H1 (cell line): ENCODE measurements around the gene FAM193A. TPM values are rescaled to one million over a fixed set of nuclear protein-coding genes. Genes with fewer than 3 reads are reported as not detected.
A peak's percentile ranks its signal among the peaks of the same experiment; 100 is the strongest.

Experiments used
- CTCF ChIA-PET: fragments of 300-600 bp; sonication (Branson Sonifier 250); formaldehyde crosslinking; loops from one replicate; lab custom pipeline; 2021; ENCODE audit not compliant: partially characterized antibody; lab: Charles Lee
- POLR2A ChIA-PET: fragments of 300-600 bp; sonication (Branson Sonifier 250); formaldehyde crosslinking; loops from one replicate; lab custom pipeline; 2021; ENCODE audit warnings: inconsistent platforms; ENCODE audit not compliant: partially characterized antibody; lab: Charles Lee
- DNase-seq, 2 experiments: peaks; one replicate each; pipeline versions ENCODE4 v3.0.0 to v3.0.0-alpha.2; 2010 to 2022; ENCODE audit warnings: low spot score in 2 of 2, low read depth in 1 of 2, mixed read lengths in 1 of 2
- FAIRE-seq: peaks from 2 replicates; lab custom pipeline; 2011; peaks lifted over from hg19 to GRCh38; lab: Jason Lieb, UNC
- H2AFZ ChIP-seq: 2 replicates; pipeline ENCODE4 v1.8.1; 2012; ENCODE audit warnings: low read length, inconsistent platforms
- H2AK5ac ChIP-seq: 2 replicates; pipeline ENCODE4 v1.6.1; 2013; ENCODE audit warnings: low read depth, low read length
- H2BK120ac ChIP-seq: replicated peaks from 2 replicates; pipeline ENCODE3; 2013; ENCODE audit warnings: low read depth, low read length, inconsistent platforms
- H2BK12ac ChIP-seq: 2 replicates; pipeline ENCODE4 v1.6.1; 2013; ENCODE audit warnings: low read depth, low read length
- H2BK15ac ChIP-seq: 2 replicates; pipeline ENCODE4 v1.6.1; 2013; ENCODE audit warnings: low read length
- H2BK20ac ChIP-seq: 2 replicates; pipeline ENCODE4 v1.6.1; 2013; ENCODE audit warnings: low read length
- H2BK5ac ChIP-seq: 2 replicates; pipeline ENCODE4 v1.6.1; 2013; ENCODE audit warnings: low read depth, low read length
- H3K14ac ChIP-seq: 2 replicates; pipeline ENCODE4 v1.6.1; 2013; ENCODE audit warnings: inconsistent platforms; ENCODE audit not compliant: insufficient read length
- H3K18ac ChIP-seq: 2 replicates; pipeline ENCODE4 v1.6.1; 2013; ENCODE audit warnings: low read length; ENCODE audit errors: extremely low read depth
- H3K23ac ChIP-seq: 2 replicates; pipeline ENCODE4 v1.6.1; 2013; ENCODE audit warnings: inconsistent platforms; ENCODE audit not compliant: insufficient read length
- H3K23me2 ChIP-seq: 2 replicates; pipeline ENCODE4 v1.6.1; 2013; ENCODE audit warnings: low read depth, low read length
- H3K27ac ChIP-seq: 2 replicates; pipeline ENCODE4 v1.6.1; 2011; ENCODE audit warnings: low read depth, low read length, inconsistent platforms
- H3K27me3 ChIP-seq, 4 experiments: replicated peaks in 1 of 4; 1 replicate in 1 of 4; 2 replicates in 3 of 4; pipeline versions ENCODE4 v1.6.1 to v1.8.1; 2011 to 2013; ENCODE audit warnings: low read length in 3 of 4, mild to moderate bottlenecking in 3 of 4, inconsistent platforms in 2 of 4, mixed read lengths in 2 of 4, moderate library complexity in 1 of 4; ENCODE audit not compliant: control insufficient read depth in 3 of 4, insufficient read depth in 3 of 4; ENCODE audit errors: extremely low read depth in 1 of 4
- H3K36me3 ChIP-seq, 4 experiments: 2 replicates each; pipeline versions ENCODE4 v1.6.1 to v1.8.1; 2011 to 2013; ENCODE audit warnings: mild to moderate bottlenecking in 4 of 4, low read length in 3 of 4, moderate library complexity in 2 of 4, control low read depth in 1 of 4, inconsistent platforms in 1 of 4; ENCODE audit not compliant: insufficient read depth in 4 of 4, control insufficient read depth in 2 of 4
- H3K4ac ChIP-seq: replicated peaks from 2 replicates; pipeline ENCODE3; 2013; ENCODE audit warnings: low read length, low read depth, mixed read lengths, inconsistent platforms; ENCODE audit not compliant: insufficient read length
- H3K4me1 ChIP-seq, 4 experiments: replicated peaks in 1 of 4; 1 replicate in 1 of 4; 2 replicates in 3 of 4; pipeline versions ENCODE4 v1.6.1 to v1.8.1; 2011 to 2013; ENCODE audit warnings: low read length in 3 of 4, inconsistent platforms in 2 of 4, mixed read lengths in 1 of 4; ENCODE audit not compliant: insufficient read depth in 4 of 4, control insufficient read depth in 3 of 4
- H3K4me2 ChIP-seq, 2 experiments: 2 replicates each; pipeline versions ENCODE4 v1.6.1 to v1.8.1; 2011 to 2013; ENCODE audit warnings: low read depth in 2 of 2, low read length in 2 of 2, control low read depth in 1 of 2, inconsistent platforms in 1 of 2, mild to moderate bottlenecking in 1 of 2; ENCODE audit not compliant: insufficient read depth in 1 of 2
- H3K4me3 ChIP-seq, 4 experiments: fragments of 200-600, 300-600 bp in 1 of 4; sonication (generic), shearing (Covaris generic), sonication (Bioruptor Twin) in 1 of 4; 2 replicates each; pipeline versions ENCODE4 v1.5.1 to v1.8.1; 2011 to 2016; ENCODE audit warnings: low read length in 4 of 4, low read depth in 3 of 4, control low read depth in 2 of 4, inconsistent platforms in 2 of 4, mild to moderate bottlenecking in 2 of 4, mixed read lengths in 1 of 4, moderate library complexity in 1 of 4; ENCODE audit not compliant: insufficient read depth in 2 of 4; ENCODE audit errors: extremely low read depth in 1 of 4
- H3K56ac ChIP-seq: replicated peaks from 2 replicates; pipeline ENCODE3; 2013; ENCODE audit warnings: low read depth, mild to moderate bottlenecking, mixed read lengths, low read length, inconsistent platforms; ENCODE audit not compliant: insufficient read length
- H3K79me1 ChIP-seq: 2 replicates; pipeline ENCODE4 v1.6.1; 2013; ENCODE audit warnings: low read depth, low read length, control low read depth
- H3K79me2 ChIP-seq, 2 experiments: 2 replicates each; pipeline versions ENCODE4 v1.6.1 to v1.8.1; 2012 to 2013; ENCODE audit warnings: low read length in 2 of 2, mild to moderate bottlenecking in 2 of 2, inconsistent platforms in 1 of 2; ENCODE audit not compliant: insufficient read depth in 2 of 2, control insufficient read depth in 1 of 2
- H3K9ac ChIP-seq, 4 experiments: replicated peaks in 1 of 4; 1 replicate in 1 of 4; 2 replicates in 3 of 4; pipeline versions ENCODE4 v1.6.1 to v1.8.1; 2011 to 2013; ENCODE audit warnings: low read depth in 3 of 4, low read length in 3 of 4, control low read depth in 2 of 4, mild to moderate bottlenecking in 2 of 4, moderate library complexity in 2 of 4, inconsistent platforms in 1 of 4; ENCODE audit errors: extremely low read depth in 1 of 4
- H3K9me3 ChIP-seq, 2 experiments: 2 replicates each; pipeline versions ENCODE4 v1.6.1 to v1.8.1; 2012 to 2013; ENCODE audit warnings: mild to moderate bottlenecking in 2 of 2, moderate library complexity in 2 of 2, control low read depth in 1 of 2, inconsistent platforms in 1 of 2, low read depth in 1 of 2, low read length in 1 of 2, mixed read lengths in 1 of 2; ENCODE audit not compliant: insufficient read depth in 2 of 2
- H4K20me1 ChIP-seq, 2 experiments: replicated peaks in 1 of 2; 2 replicates each; pipeline versions ENCODE3 to v1.8.1; 2011 to 2013; ENCODE audit warnings: inconsistent platforms in 2 of 2, low read length in 2 of 2, mild to moderate bottlenecking in 1 of 2; ENCODE audit not compliant: insufficient read depth in 2 of 2, control insufficient read depth in 1 of 2
- H4K5ac ChIP-seq: 2 replicates; pipeline ENCODE4 v1.6.1; 2013; ENCODE audit warnings: low read length, low read depth, mixed read lengths, inconsistent platforms; ENCODE audit not compliant: insufficient read length
- H4K8ac ChIP-seq: 2 replicates; pipeline ENCODE4 v1.8.0; 2013; ENCODE audit warnings: mild to moderate bottlenecking, moderate library complexity, low read length, inconsistent platforms; ENCODE audit not compliant: insufficient read depth; ENCODE audit errors: extremely low read depth
- H4K91ac ChIP-seq: replicated peaks from 2 replicates; pipeline ENCODE3; 2013; ENCODE audit warnings: low read length, mixed read lengths, inconsistent platforms; ENCODE audit not compliant: insufficient read length
- HDAC2 ChIP-seq, 2 experiments: fragments of 300-600 bp in 1 of 2; sonication (generic) in 1 of 2; IDR thresholded peaks; 2 replicates each; pipeline ENCODE4 v1.6.1; 2011 to 2012; ENCODE audit warnings: low read depth in 2 of 2, low read length in 2 of 2, mild to moderate bottlenecking in 2 of 2, moderate library complexity in 2 of 2, borderline replicate concordance in 1 of 2, inconsistent platforms in 1 of 2
- KDM4A ChIP-seq: IDR thresholded peaks from one replicate; pipeline ENCODE4 v1.7.1; 2012; ENCODE audit warnings: low read depth, mild to moderate bottlenecking, moderate library complexity, low read length, inconsistent platforms; ENCODE audit not compliant: severe bottlenecking
- TAF1 ChIP-seq: IDR thresholded peaks from 2 replicates; pipeline ENCODE4 v1.6.1; 2011; ENCODE audit warnings: mild to moderate bottlenecking, low read depth, low read length
- WGBS, 2 experiments: shearing (Covaris generic) in 1 of 2; methylation state at CpG; one replicate each; pipeline versions ENCODE4 v1.1.6 to v1.1.7; 2013 to 2015; ENCODE audit warnings: low lambda C conversion rate in 2 of 2, mixed read lengths in 2 of 2, inconsistent platforms in 1 of 2, low coverage in 1 of 2, missing lambda C conversion rate in 1 of 2; ENCODE audit not compliant: insufficient replicate concordance in 2 of 2, insufficient coverage in 1 of 2, insufficient read length in 1 of 2; ENCODE audit errors: extremely low coverage in 1 of 2, missing lambda C conversion rate in 1 of 2; 5-methylcytosine and 5-hydroxymethylcytosine counted together
- polyA plus RNA-seq, 7 experiments: library from polyadenylated mRNA; depleted of rRNA in 3 of 7; stranded (reverse) in 5 of 7; unstranded in 2 of 7; fragments of >200 nt in 5 of 7; fragments of 200-250 nt in 2 of 7; gene quantifications; 1 replicate in 5 of 7; 2 replicates in 1 of 7; 4 replicates in 1 of 7; pipeline versions ENCODE4 v1.2.1 to v1.2.3, GENCODE V29; 2011 to 2013; ENCODE audit warnings: missing spikeins in 2 of 7, mixed read lengths in 2 of 7
- total RNA-seq: library from RNA; stranded (reverse); fragmentation: NEBNext Ultra II Directional; extraction: Animal tissue kit (Norgen Biotek cat#: 25700); gene quantifications from 2 replicates; pipeline ENCODE4 v1.2.1, GENCODE V29; 2021

The FAM193A gene
- total and polyA plus RNA-seq, 2 of the 8 experiments (the other 6 are each of a cell fraction or from before 2014, with no cell fraction given), result 8.7 to 26.2 TPM

DNA sequence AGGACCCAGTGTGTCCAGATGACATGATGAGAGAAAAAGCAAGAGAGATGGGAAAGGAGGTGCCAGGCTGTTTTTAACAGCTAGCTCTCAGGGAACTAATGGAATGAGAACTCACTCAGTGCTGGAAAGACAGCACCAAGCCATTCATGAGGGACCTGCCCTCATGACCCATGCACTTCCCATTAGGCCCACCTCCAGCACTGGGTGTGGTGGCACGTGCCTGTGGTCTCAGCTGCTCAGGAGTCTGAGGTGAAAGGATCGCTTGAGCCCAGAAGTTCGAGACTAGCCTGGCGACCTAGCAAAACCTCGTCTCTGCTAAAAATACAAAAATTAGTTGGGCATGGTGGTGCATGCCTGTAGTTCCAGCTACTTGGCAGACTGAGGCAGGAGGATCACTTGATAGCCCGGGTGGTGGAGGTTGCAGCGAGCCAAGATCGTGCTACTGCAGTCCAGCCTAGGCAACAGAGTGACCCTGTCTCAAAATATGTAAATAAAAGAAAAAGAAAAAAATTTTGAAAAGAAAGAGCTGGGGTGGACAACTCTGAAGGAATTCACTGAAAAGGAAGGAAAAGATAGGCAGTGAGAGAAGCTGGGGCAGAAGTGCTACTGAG is 50.9 kb downstream of the FAM193A start:
- no peak overlapping the region for H2BK20ac ChIP-seq
- no peaks in the 10 kb centered on the region for H3K23me2 ChIP-seq
- no peak overlapping the region for H3K14ac ChIP-seq
- H3K4ac ChIP-seq, result no peak overlapping the region
- peaks cover 12% of the 10 kb centered on the region for H3K79me1 ChIP-seq
- no peak overlapping the region for H2AFZ ChIP-seq
- H4K20me1 ChIP-seq, result peaks cover 13 to 19% of the 10 kb centered on the region in 2 experiments
- H3K4me1 ChIP-seq, result peaks cover 0 to 18% (median 6%) of the 10 kb centered on the region in 4 experiments; a peak in 6 of 7 replicates
- H2BK15ac ChIP-seq, result no peak overlapping the region
- H3K18ac ChIP-seq, result no peak overlapping the region
- H3K36me3 ChIP-seq, result no peaks in the 10 kb centered on the region
- H4K91ac ChIP-seq, result no peak overlapping the region
- no peak overlapping the region for H3K4me2 ChIP-seq
- peak overlapping the region; percentile 77; the same call in 1 of the 2 replicates for H2AK5ac ChIP-seq
- H3K79me2 ChIP-seq, result peaks cover 3 to 92% of the 10 kb centered on the region in 2 experiments; a peak in 3 of 4 replicates
- no peak overlapping the region for H2BK120ac ChIP-seq
- H3K27ac ChIP-seq, result no peak overlapping the region
- no peak overlapping the region for H3K4me3 ChIP-seq
- DNase-seq, result no peak
- no peak overlapping the region for H3K56ac ChIP-seq
- ChIA-PET CTCF (interaction anchor here (0.8 to 2.2 kb wide), 4 partner anchors 10 to 84 kb away, joined by 3 to 5 read pairs (median 3); no protein-coding TSS in a partner anchor), POLR2A (interaction anchor here (1.0 to 1.5 kb wide), 3 partner anchors 10 to 50 kb away, joined by 4 to 6 read pairs (median 4); no protein-coding TSS in a partner anchor)
- no peak for FAIRE-seq
- H3K9ac ChIP-seq, result no peak overlapping the region
- H3K9me3 ChIP-seq, result no peaks in the 10 kb centered on the region
- H2BK5ac ChIP-seq, result peak overlapping the region; percentile 41; the same call in 1 of the 2 replicates
- no peak overlapping the region for H4K8ac ChIP-seq
- H4K5ac ChIP-seq, result no peak overlapping the region
- H3K23ac ChIP-seq, result no peak overlapping the region
- 88% methylated on average over 8 of the region's 8 CpGs; no CpG with 5 or more reads in 1 of the 2 experiments for WGBS, 2 experiments
- no peak overlapping the region for H2BK12ac ChIP-seq
- H3K27me3 ChIP-seq, result no peaks in the 10 kb centered on the region
- TF ChIP-seq TAF1 (no peak), KDM4A (no peak), HDAC2 (IDR thresholded peaks at IDR 0.05; ENCODE audit: borderline replicate concordance in 1 of 2, low read depth in 2 of 2, low read length in 2 of 2) (no peak)
